ENCODE results near the gene TMED3. TPM values are rescaled to one million over a fixed set of nuclear protein-coding genes. Genes with fewer than 3 reads are reported as not detected.

TMED3 gene
- total RNA-seq, 1 experiment from 2014 or later = 53.6 TPM

DNA sequence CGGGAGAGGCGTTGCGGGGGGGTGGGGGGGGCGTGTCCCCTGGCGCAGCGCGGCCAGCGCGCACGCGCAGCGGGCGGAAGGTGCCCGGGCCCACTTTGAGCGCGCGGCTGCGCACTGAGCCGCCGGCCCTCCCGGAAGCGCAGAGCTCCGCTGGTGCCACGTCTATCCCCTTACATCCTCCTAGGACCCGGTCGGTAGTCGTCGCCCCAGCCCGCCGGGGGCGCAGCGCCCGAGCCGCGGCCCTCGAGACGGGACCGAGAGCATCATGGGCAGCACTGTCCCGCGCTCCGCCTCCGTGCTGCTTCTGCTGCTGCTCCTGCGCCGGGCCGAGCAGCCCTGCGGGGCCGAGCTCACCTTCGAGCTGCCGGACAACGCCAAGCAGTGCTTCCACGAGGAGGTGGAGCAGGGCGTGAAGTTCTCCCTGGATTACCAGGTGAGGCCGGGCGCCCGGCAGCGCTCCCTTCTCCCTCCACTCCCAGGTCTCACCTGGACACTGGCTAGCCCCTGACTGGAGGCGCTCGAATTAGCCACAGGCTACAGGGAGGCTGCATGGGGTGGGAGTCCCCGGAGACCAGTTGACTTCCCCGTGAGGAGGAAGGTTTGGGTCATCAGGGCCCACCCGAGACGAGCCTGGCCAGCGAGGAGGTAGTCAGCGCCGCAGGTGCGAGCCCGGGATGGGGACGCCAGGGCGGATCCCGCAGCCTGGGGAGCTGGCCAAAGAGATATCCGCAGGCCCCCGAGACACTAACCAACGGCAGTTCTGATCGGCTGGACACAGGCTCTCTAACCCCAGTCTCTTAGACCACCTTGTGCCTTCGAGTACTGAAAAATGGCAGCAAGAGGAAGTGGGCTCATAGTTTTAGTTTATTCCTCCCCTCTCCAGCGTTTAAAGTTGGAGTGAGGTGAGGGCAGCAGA is at the start of gene TMED3 (continued):
- TF ChIP-seq, protein P1, sequence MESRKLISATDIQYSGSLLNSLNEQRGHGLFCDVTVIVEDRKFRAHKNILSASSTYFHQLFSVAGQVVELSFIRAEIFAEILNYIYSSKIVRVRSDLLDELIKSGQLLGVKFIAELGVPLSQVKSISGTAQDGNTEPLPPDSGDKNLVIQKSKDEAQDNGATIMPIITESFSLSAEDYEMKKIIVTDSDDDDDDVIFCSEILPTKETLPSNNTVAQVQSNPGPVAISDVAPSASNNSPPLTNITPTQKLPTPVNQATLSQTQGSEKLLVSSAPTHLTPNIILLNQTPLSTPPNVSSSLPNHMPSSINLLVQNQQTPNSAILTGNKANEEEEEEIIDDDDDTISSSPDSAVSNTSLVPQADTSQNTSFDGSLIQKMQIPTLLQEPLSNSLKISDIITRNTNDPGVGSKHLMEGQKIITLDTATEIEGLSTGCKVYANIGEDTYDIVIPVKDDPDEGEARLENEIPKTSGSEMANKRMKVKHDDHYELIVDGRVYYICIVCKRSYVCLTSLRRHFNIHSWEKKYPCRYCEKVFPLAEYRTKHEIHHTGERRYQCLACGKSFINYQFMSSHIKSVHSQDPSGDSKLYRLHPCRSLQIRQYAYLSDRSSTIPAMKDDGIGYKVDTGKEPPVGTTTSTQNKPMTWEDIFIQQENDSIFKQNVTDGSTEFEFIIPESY (IDR thresholded peaks at IDR 0.05; ENCODE audit: extremely low read depth, insufficient replicate concordance, low read length) = no peak
- TF ChIP-seq FOSL1 (IDR thresholded peaks at IDR 0.05; ENCODE audit: low read depth) = no peak
- no peak for TF ChIP-seq YY1 (IDR thresholded peaks at IDR 0.05; ENCODE audit: extremely low read depth, insufficient replicate concordance, low read depth, low read length)
- peak; percentile 84 for TF ChIP-seq MAX (IDR thresholded peaks at IDR 0.05)
- TF ChIP-seq POLR2A (IDR thresholded peaks at IDR 0.05; ENCODE audit: borderline replicate concordance, extremely low read depth, insufficient read depth, insufficient read length) = no peak

DNA sequence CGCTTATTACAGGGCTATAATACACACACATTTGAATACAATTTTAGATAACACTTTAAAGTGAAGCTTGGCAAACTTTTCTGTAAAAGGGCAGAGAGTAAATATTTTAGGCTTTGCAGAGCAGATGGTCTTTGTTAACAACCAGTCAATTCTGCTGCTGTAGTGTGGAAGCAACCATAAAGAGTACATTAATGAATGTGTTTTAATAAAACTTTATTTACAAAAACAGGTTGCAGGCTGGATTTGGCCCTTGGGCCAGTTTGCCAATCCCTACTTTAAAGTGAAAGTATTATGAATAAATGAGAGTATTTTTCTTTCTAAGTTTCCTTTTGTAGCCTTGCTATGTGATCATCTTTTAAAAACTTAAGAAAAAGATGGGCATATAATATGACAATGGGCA is 49.1 kb upstream of the TMED3 start:
- ATAC-seq = no peak
- H3K36me3 ChIP-seq (ENCODE audit: control insufficient read depth in 1 of 2, insufficient read depth in 2 of 2, low read length in 2 of 2) = no peaks in the 10 kb centered on the region

More for the DNA sequence above, 49.1 kb upstream of the TMED3 start:
- Histone ChIP-seq H3K4me1 (ENCODE audit: control insufficient read depth in 1 of 2, insufficient read depth in 2 of 2, low read length in 2 of 2) (peaks cover 0 to 9% of the 10 kb centered on the region in 2 experiments; a peak in 2 of 4 replicates), H3K9ac (ENCODE audit: low read length) (no peak overlapping the region), H3K79me2 (ENCODE audit: insufficient read depth, low read length) (no peaks in the 10 kb centered on the region), H3K4me3 (replicated peaks in 1 of 2; ENCODE audit: low read depth in 1 of 2, low read length in 2 of 2) (no peak overlapping the region), H3K4me2 (ENCODE audit: low read length) (no peak overlapping the region), H3K27ac (ENCODE audit: low read depth, low read length) (no peak overlapping the region), H3K9me3 (ENCODE audit: control insufficient read depth in 1 of 2, insufficient read depth in 1 of 2, low read depth in 1 of 2, low read length in 2 of 2) (no peaks in the 10 kb centered on the region), H4K20me1 (ENCODE audit: insufficient read depth) (no peaks in the 10 kb centered on the region), H2AFZ (ENCODE audit: low read depth, low read length, poor library complexity, severe bottlenecking) (no peak overlapping the region), H3K27me3 (ENCODE audit: insufficient read depth, low read length) (no peaks in the 10 kb centered on the region), H3K9me2 (ENCODE audit: insufficient read depth) (no peaks in the 10 kb centered on the region)
- RAD21 ChIA-PET (ENCODE audit: low non-redundant PET in 1 of 2, low total read pairs in 2 of 2, uncharacterized antibody in 2 of 2, unreplicated experiment in 2 of 2) = no interaction called here
- DNase-seq (ENCODE audit: low read depth, low spot score) = no peak
- BruUV-seq (replicated peaks) = no TSS peak
- intact Hi-C loops (cut with micrococcal nuclease) = no loop called here
- CTCF ChIA-PET = no interaction called here
- POLR2A ChIA-PET = no interaction called here
- TF ChIP-seq, protein P2, sequence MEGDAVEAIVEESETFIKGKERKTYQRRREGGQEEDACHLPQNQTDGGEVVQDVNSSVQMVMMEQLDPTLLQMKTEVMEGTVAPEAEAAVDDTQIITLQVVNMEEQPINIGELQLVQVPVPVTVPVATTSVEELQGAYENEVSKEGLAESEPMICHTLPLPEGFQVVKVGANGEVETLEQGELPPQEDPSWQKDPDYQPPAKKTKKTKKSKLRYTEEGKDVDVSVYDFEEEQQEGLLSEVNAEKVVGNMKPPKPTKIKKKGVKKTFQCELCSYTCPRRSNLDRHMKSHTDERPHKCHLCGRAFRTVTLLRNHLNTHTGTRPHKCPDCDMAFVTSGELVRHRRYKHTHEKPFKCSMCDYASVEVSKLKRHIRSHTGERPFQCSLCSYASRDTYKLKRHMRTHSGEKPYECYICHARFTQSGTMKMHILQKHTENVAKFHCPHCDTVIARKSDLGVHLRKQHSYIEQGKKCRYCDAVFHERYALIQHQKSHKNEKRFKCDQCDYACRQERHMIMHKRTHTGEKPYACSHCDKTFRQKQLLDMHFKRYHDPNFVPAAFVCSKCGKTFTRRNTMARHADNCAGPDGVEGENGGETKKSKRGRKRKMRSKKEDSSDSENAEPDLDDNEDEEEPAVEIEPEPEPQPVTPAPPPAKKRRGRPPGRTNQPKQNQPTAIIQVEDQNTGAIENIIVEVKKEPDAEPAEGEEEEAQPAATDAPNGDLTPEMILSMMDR (IDR thresholded peaks at IDR 0.05 in 2 of 3, conservative IDR thresholded peaks at IDR 0.05 in 1 of 3; ENCODE audit: borderline replicate concordance in 1 of 3, insufficient read depth in 1 of 3, low read depth in 2 of 3, low read length in 2 of 3) = no peak
- TF ChIP-seq CEBPB (IDR thresholded peaks at IDR 0.05; ENCODE audit: low read depth) (no peak), ZFX (IDR thresholded peaks at IDR 0.05) (no peak), TCF7L2 (IDR thresholded peaks at IDR 0.05; ENCODE audit: borderline replicate concordance, extremely low read depth, insufficient read depth, insufficient read length) (no peak), MAX (IDR thresholded peaks at IDR 0.05) (no peak), POLR2A (IDR thresholded peaks at IDR 0.05; ENCODE audit: borderline replicate concordance, extremely low read depth, insufficient read depth, insufficient read length) (no peak), ZNF274 (IDR thresholded peaks at IDR 0.05; ENCODE audit: low read depth, low read length) (no peak), ELF1 (IDR thresholded peaks at IDR 0.05; ENCODE audit: borderline replicate concordance, low read depth) (no peak), RAD21 (IDR thresholded peaks at IDR 0.05; ENCODE audit: low read depth) (no peak)
- TF ChIP-seq, protein P1 (IDR thresholded peaks at IDR 0.05; ENCODE audit: extremely low read depth, insufficient replicate concordance, low read length) = no peak
